HG03354 (cell line): ENCODE results near the gene ELFN1.

Experiments
- ATAC-seq: cut with Tn5 transposase; IDR thresholded peaks from one replicate; pipeline ENCODE4 v1.9.1; 2021; ENCODE audit warnings: mild to moderate bottlenecking; ENCODE audit not compliant: unreplicated experiment, poor library complexity, severe bottlenecking

Gene ELFN1

GRCh38 chr7:1735262-1735661 lies 65.2 kb downstream of the ELFN1 start:
- ATAC-seq, result no peak

DNA sequence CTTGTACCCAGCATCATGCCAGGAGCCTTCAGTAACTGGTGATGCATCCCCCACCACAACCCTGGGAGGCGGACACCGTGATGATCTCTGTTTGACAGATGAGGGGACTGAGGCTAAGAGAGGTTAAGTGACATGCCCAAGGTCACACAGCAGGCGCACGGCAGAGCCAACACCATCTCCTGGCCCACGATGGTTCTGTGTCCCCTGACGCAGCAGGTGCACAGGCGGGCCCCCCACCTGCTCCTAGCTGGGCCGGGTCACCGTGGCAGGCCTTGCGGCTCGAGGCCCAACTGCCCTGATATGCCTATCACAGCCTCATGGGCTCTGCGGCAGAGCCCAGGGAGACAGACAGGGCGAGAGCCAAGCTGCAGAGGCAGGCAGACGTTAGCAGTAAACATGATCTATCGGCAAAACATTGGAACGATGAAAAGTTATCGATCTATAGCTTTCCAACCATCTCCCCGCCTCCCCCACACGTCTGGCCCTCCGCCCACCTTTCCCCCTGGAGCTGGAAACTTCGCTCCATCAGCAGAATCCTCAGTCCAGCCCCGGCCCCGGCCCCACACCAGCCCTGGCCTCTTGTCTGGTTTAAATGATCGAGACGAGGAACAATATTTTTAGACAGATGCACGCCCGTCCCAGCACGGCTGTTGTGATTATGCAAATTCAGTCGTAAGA lies 65.9 kb downstream of the ELFN1 start:
- no peak for ATAC-seq

GRCh38 chr7:1736484-1736817 lies 66.4 kb downstream of the ELFN1 start:
- ATAC-seq, result no peak

GRCh38 chr7:1736830-1737229 lies 66.8 kb downstream of the ELFN1 start:
- ATAC-seq, result no peak

- no peak for ATAC-seq
Measured at GRCh38 chr7:1737523-1737922, 67.4 kb downstream of the ELFN1 start.

DNA sequence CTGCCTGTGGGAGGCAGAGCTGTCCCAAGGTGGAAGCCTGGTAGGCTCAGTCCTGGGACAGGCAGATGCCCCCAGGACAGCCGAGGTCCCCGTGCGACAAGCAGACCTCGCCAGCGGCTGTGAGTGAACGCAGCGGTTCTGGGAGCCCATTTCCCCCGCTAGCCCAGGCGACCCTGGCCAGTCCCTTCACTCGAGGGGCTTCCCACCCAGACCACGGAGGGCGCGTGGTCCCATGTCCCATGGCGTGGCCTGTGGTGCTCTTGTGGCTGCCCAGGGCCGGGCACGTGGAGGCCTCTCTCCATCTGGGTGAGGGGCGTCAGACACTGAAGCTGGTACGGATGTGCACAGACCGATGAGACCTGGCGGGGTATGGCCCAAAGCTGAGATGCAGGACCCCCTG lies 67.9 kb downstream of the ELFN1 start:
- ATAC-seq, result no peak

- ATAC-seq, result no peak
Measured at GRCh38 chr7:1738511-1738910, 68.4 kb downstream of the ELFN1 start.

GRCh38 chr7:1738956-1739355 lies 68.9 kb downstream of the ELFN1 start:
- ATAC-seq, result no peak

GRCh38 chr7:1739593-1739992 lies 69.5 kb downstream of the ELFN1 start:
- ATAC-seq, result no peak

DNA sequence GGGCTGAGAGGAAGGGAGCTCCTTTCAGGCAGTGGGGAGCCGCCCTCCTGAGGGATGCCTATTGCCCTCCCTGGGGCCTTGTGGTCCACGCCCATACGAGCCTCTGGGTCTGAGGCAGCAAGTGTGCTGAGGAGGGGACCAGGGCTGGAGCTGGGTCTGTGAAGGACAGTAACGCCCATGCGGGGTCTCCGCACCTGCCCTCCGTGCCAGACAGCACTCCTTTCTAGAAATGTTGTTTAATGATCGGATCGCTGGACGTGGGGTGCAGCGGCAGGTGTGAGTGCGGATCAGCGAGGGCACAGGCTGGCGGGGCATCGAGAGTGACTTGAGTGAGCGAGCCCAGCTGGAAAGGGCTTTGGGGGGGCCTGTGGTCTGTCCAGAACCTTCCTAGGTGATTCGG lies 70.1 kb downstream of the ELFN1 start:
- ATAC-seq, result no peak

DNA sequence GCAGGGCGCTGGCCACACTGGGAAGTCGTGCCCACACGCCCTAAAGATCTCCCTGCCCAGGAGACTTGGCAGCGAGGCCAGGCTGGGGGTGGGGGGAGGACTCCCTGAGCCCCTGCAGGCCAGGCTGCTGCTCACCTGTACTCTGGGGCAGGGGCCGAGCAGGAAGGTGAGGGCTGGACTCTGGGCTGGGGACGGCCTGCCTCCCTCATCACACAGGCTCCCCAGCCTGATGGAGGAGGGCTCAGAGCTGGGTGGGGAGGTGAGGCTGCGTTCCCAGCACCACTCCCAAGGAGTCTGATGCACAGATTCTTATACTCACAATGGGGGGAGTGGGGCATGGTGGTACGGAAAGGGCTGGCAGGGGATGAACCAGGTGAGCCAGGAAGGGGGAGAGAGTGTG lies 71.2 kb downstream of the ELFN1 start:
- no peak for ATAC-seq

GRCh38 chr7:1741751-1742554 lies 71.9 kb downstream of the ELFN1 start:
- ATAC-seq, result no peak

- ATAC-seq, result no peak
Measured at GRCh38 chr7:1742555-1743303, 72.7 kb downstream of the ELFN1 start.

- ATAC-seq, result no peak
Measured at GRCh38 chr7:1743481-1744230, 73.6 kb downstream of the ELFN1 start.

GRCh38 chr7:1744296-1745017 lies 74.4 kb downstream of the ELFN1 start:
- no peak for ATAC-seq

DNA sequence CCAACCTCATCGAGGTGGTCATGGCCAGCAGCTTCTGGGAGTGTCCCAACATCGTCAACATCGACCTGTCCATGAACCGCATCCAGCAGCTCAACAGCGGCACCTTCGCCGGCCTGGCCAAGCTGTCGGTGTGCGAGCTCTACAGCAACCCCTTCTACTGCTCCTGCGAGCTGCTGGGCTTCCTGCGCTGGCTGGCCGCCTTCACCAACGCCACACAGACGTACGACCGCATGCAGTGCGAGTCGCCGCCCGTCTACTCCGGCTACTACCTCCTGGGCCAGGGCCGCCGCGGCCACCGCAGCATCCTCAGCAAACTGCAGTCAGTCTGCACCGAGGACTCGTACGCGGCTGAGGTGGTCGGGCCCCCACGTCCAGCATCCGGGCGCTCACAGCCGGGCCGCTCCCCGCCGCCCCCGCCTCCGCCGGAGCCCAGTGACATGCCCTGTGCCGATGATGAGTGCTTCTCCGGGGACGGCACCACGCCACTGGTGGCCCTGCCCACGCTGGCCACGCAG lies 75.0 kb downstream of the ELFN1 start:
- no peak for ATAC-seq

- ATAC-seq, result no peak
Measured at GRCh38 chr7:1745576-1746490, 75.8 kb downstream of the ELFN1 start.

DNA sequence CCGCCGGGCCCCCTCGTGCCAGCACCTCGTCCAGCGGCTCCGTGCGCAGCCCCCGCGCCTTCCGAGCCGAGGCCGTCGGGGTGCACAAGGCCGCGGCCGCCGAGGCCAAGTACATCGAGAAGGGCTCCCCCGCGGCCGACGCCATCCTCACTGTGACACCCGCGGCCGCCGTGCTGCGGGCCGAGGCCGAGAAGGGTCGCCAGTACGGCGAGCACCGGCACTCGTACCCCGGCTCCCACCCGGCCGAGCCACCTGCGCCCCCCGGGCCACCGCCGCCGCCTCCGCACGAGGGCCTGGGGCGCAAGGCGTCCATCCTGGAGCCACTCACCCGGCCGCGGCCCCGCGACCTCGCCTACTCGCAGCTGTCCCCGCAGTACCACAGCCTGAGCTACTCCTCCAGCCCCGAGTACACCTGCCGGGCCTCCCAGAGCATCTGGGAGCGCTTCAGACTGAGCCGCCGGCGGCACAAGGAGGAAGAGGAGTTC lies 76.5 kb downstream of the ELFN1 start:
- no peak for ATAC-seq
